Neural cell (in vitro differentiated cells): ENCODE measurements around the gene HMCN2. TPM values are rescaled to one million over a fixed set of nuclear protein-coding genes. Genes with fewer than 3 reads are reported as not detected.

Experiments used
- H2AFZ ChIP-seq: fragments of 200-600, 300-800 bp; sonication (generic), shearing (Covaris generic); 2 replicates; pipeline ENCODE4 v1.6.0; 2014; ENCODE audit warnings: low read depth, mild to moderate bottlenecking, antibody characterized with exemption, low read length, moderate library complexity
- H3F3A ChIP-seq: fragments of 200-600 bp; shearing (Covaris generic); 2 replicates; pipeline ENCODE4 v1.6.1; 2016; ENCODE audit warnings: mild to moderate bottlenecking, moderate library complexity, mixed read lengths, antibody characterized with exemption, low read length; ENCODE audit not compliant: insufficient read depth, poor library complexity, severe bottlenecking
- H3K27ac ChIP-seq: fragments of 200-600, 300-800 bp; sonication (generic), shearing (Covaris generic); 2 replicates; pipeline ENCODE4 v1.5.1; 2014; ENCODE audit warnings: mild to moderate bottlenecking, low read length, moderate library complexity
- H3K27me3 ChIP-seq: fragments of 300-800, 200-600 bp; sonication (generic), shearing (Covaris generic); 2 replicates; pipeline ENCODE4 v1.6.0; 2014; ENCODE audit warnings: mild to moderate bottlenecking, low read depth, low read length, moderate library complexity; ENCODE audit not compliant: insufficient read depth
- H3K36me3 ChIP-seq: fragments of 300-800, 200-600 bp; sonication (generic), shearing (Covaris generic); 2 replicates; pipeline ENCODE4 v1.5.1; 2014; ENCODE audit warnings: mild to moderate bottlenecking, antibody characterized with exemption, low read length, moderate library complexity; ENCODE audit not compliant: insufficient read depth
- H3K4me2 ChIP-seq: fragments of 300-800, 200-600 bp; sonication (generic), shearing (Covaris generic); 2 replicates; pipeline ENCODE4 v1.6.0; 2014; ENCODE audit warnings: mild to moderate bottlenecking, low read length
- H3K4me3 ChIP-seq: fragments of 300-800, 200-600 bp; sonication (generic), shearing (Covaris generic); 2 replicates; pipeline ENCODE4 v1.5.1; 2014; ENCODE audit warnings: mild to moderate bottlenecking, low read length, moderate library complexity
- H3K79me2 ChIP-seq: fragments of 200-600 bp; shearing (Covaris generic); replicated peaks from 2 replicates; pipeline ENCODE4 v1.6.0; 2014; ENCODE audit warnings: mild to moderate bottlenecking, low read length, moderate library complexity; ENCODE audit not compliant: insufficient read depth
- H3K9ac ChIP-seq: fragments of 300-800, 200-600 bp; sonication (generic), shearing (Covaris generic); 2 replicates; pipeline ENCODE4 v1.6.1; 2016; ENCODE audit warnings: mild to moderate bottlenecking, low read length, mixed read lengths
- H3K9me2 ChIP-seq: fragments of 200-600 bp; shearing (Covaris generic); 2 replicates; pipeline ENCODE4 v1.6.1; 2016; ENCODE audit warnings: mild to moderate bottlenecking, low read length, mixed read lengths; ENCODE audit not compliant: insufficient read depth
- H3K9me3 ChIP-seq: fragments of 200-600, 300-800 bp; sonication (generic), shearing (Covaris generic); 2 replicates; pipeline ENCODE4 v1.6.1; 2016; ENCODE audit warnings: mild to moderate bottlenecking, mixed run types, low read length, moderate library complexity, mixed read lengths
- H4K20me1 ChIP-seq: fragments of 200-600 bp; shearing (Covaris generic); 2 replicates; pipeline ENCODE4 v1.6.1; 2016; ENCODE audit warnings: mild to moderate bottlenecking, mixed run types; ENCODE audit not compliant: insufficient read depth
- CTCF ChIP-seq: fragments of 450-650 bp; IDR thresholded peaks from 2 replicates; pipeline ENCODE4 v1.5.1; 2014; ENCODE audit warnings: antibody characterized with exemption, mild to moderate bottlenecking, moderate library complexity; ENCODE audit not compliant: poor library complexity, severe bottlenecking
- EP300 ChIP-seq: fragments of 450-650 bp; conservative IDR thresholded peaks from 2 replicates; pipeline ENCODE4 v1.6.1; 2014; ENCODE audit warnings: antibody characterized with exemption, mild to moderate bottlenecking, moderate library complexity; ENCODE audit not compliant: poor library complexity, severe bottlenecking
- EZH2 ChIP-seq: fragments of 200-600, 300-800 bp; shearing (Covaris generic), sonication (generic); IDR thresholded peaks from 2 replicates; pipeline ENCODE4 v1.6.1; 2014; ENCODE audit warnings: antibody characterized with exemption, low read length, borderline replicate concordance, mild to moderate bottlenecking; ENCODE audit not compliant: insufficient read depth, poor library complexity, severe bottlenecking
- RAD21 ChIP-seq: fragments of 450-650 bp; conservative IDR thresholded peaks from 2 replicates; pipeline ENCODE4 v1.6.1; 2014; ENCODE audit warnings: antibody characterized with exemption, mild to moderate bottlenecking, moderate library complexity
- REST ChIP-seq: IDR thresholded peaks from 2 replicates; pipeline ENCODE4 v1.6.1; 2012; ENCODE audit warnings: borderline replicate concordance
- SMC3 ChIP-seq: fragments of 450-650 bp; conservative IDR thresholded peaks from 2 replicates; pipeline ENCODE4 v1.6.1; 2014; ENCODE audit warnings: antibody characterized with exemption, mild to moderate bottlenecking, moderate library complexity; ENCODE audit not compliant: poor library complexity
- polyA plus RNA-seq: library from polyadenylated mRNA; depleted of rRNA; stranded (reverse); fragments of >200 nt; gene quantifications from 2 replicates; pipeline ENCODE4 v1.2.3, GENCODE V29; 2014

Gene HMCN2
- polyA plus RNA-seq, 1 donor from 2014 or later, result 1.7 TPM

DNA sequence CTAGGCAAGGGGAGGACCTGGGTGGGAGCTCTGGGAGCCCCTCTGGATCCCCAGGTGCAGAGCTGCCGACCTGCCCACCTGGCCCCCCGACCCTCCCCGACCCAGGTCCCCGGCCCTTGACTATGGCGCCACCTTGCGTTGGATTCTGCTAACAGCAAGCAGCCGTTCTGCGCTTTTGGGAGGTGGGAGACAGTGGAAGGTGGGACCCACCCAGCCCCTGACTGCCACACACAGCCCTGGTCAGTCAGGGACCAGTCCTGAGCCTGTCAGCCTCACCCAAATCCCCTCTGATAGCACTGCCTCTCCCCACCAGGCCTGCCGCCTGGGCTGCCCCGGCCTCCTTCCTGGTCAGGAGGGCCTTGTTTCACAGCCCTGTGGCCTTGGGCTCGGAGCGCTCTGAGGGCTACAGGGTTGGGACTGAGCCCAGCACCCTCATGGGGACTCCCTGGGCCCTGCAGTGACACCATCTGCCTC is 77.9 kb downstream of the HMCN2 start:
- no peak overlapping the region for H3K27ac ChIP-seq

GRCh38 chr9:130344366-130344765 is 78.8 kb downstream of the HMCN2 start:
- H4K20me1 ChIP-seq, result no peaks in the 10 kb centered on the region
- no peak overlapping the region for H3K4me2 ChIP-seq
- H3K79me2 ChIP-seq, result no peaks in the 10 kb centered on the region
- no peak overlapping the region for H3K4me3 ChIP-seq
- H3K9me2 ChIP-seq, result no peaks in the 10 kb centered on the region
- H3K9ac ChIP-seq, result no peak overlapping the region
- no peaks in the 10 kb centered on the region for H3K9me3 ChIP-seq
- TF ChIP-seq REST, result no peak
- TF ChIP-seq CTCF, result no peak
- TF ChIP-seq EP300, result no peak
- TF ChIP-seq EZH2, result no peak
- no peak for TF ChIP-seq SMC3
- H3F3A ChIP-seq, result no peaks in the 10 kb centered on the region
- no peaks in the 10 kb centered on the region for H3K27me3 ChIP-seq
- H3K27ac ChIP-seq, result no peak overlapping the region
- no peaks in the 10 kb centered on the region for H3K36me3 ChIP-seq
- H2AFZ ChIP-seq, result no peak overlapping the region

More for the DNA sequence above, 77.9 kb downstream of the HMCN2 start:
- Histone ChIP-seq H3K9ac (peak overlapping the region; percentile 10), H2AFZ (no peak overlapping the region), H3K79me2 (no peaks in the 10 kb centered on the region), H3K36me3 (no peaks in the 10 kb centered on the region), H3K4me3 (no peak overlapping the region), H3K4me2 (no peak overlapping the region), H4K20me1 (no peaks in the 10 kb centered on the region), H3K9me2 (no peaks in the 10 kb centered on the region), H3K27me3 (no peaks in the 10 kb centered on the region), H3K9me3 (no peaks in the 10 kb centered on the region), H3F3A (no peaks in the 10 kb centered on the region)
- TF ChIP-seq RAD21 (peak; percentile 81), EZH2 (no peak), CTCF (peak; percentile 77), SMC3 (peak; percentile 81)
